Astrocyte (in vitro differentiated cells and primary cell): ENCODE measurements around the gene JSRP1.

Experiments used
- CTCF ChIP-seq: IDR thresholded peaks from 2 replicates; pipeline ENCODE4 v1.5.1; 2011; ENCODE audit warnings: low read depth, mild to moderate bottlenecking, inconsistent platforms, low read length, moderate library complexity; ENCODE audit not compliant: insufficient read depth
- EZH2 ChIP-seq: IDR thresholded peaks from 2 replicates; pipeline ENCODE4 v1.6.1; 2012; ENCODE audit warnings: mild to moderate bottlenecking, low read length, inconsistent platforms; ENCODE audit not compliant: insufficient read depth

GRCh38 chr19:2213799-2214198, 42.4 kb downstream of the JSRP1 start:
- TF ChIP-seq CTCF (no peak), EZH2 (no peak)
